ENCODE measurements around the gene PIP4K2B. TPM values are rescaled to one million over a fixed set of nuclear protein-coding genes. Genes with fewer than 3 reads are reported as not detected.

Gene PIP4K2B
- total and polyA plus RNA-seq, 2 donors (not counting 1 experiment from before 2014, with no cell fraction given), result 24.0 to 42.9 TPM

DNA sequence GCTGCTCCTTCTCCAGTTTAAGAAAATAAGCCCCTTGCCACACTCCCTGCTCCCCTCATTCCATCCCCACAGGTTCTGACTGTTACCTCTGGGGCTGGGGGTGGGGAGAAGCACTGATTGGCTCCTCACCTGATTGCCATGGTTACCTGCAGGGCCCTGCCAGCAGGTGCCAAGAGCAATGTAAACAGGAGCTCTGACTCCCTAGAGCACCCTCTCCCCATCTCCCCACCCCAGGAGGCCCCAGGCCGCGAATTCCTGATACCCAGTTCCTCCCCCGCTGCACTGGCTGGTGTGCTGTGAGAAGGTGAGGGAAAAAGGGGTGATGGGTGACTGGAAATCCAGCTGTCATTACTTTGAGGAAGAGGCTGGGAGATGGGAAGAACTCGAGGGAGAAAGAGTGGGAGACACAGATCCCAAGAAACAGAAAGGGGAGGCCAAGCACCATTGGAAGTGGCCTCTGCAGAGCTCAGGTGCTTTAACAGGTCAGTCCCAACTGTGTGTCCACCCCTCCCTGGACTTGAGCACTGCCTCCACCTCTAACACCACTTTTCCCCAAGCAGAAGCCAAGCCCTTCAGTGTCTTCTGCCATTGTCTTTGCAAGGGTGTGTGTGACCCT is 55.7 kb downstream of the PIP4K2B start:
- ATAC-seq (ENCODE audit: low read depth) (no peak), DNase-seq (no peak)
- no peaks in the 10 kb centered on the region for H3K36me3 ChIP-seq (replicated peaks in 1 of 2; ENCODE audit: control extremely low read depth in 1 of 2, control insufficient read depth in 1 of 2, extremely low read depth in 1 of 2, insufficient read depth in 2 of 2, low read length in 1 of 2)
- H3K27me3 Mint-ChIP-seq, result peaks cover 18% of the 10 kb centered on the region
- CTCF ChIA-PET, result interaction anchor here (3.2 kb wide), 1 partner anchor 9 kb away, joined by 20 read pairs; no protein-coding TSS in a partner anchor
- H3K27ac Mint-ChIP-seq, result no peak overlapping the region
- H3K9ac ChIP-seq (ENCODE audit: low read length), result no peak overlapping the region
- H3K27ac ChIP-seq (ENCODE audit: low read length in 2 of 2), result no peak overlapping the region
- H3K4me3 Mint-ChIP-seq, result no peak overlapping the region
- peaks cover 4% of the 10 kb centered on the region for H3K79me2 ChIP-seq (ENCODE audit: control insufficient read depth, insufficient read depth, low read length)
- WGBS (ENCODE audit: insufficient coverage), result 86% methylated on average over 2 of the region's 4 CpGs
- peaks cover 18% of the 10 kb centered on the region for H3K4me1 Mint-ChIP-seq
- no peaks in the 10 kb centered on the region for H3K9me3 Mint-ChIP-seq (ENCODE audit: insufficient read depth)
- H3K4me2 ChIP-seq (replicated peaks; ENCODE audit: low read depth, low read length, poor library complexity, severe bottlenecking), result no peak overlapping the region
- H2AFZ ChIP-seq (ENCODE audit: insufficient read depth, low read depth, low read length, poor library complexity, severe bottlenecking), result no peak overlapping the region
- no peaks in the 10 kb centered on the region for H3K9me3 ChIP-seq (ENCODE audit: control extremely low read depth in 1 of 3, control insufficient read depth in 2 of 3, insufficient read depth in 1 of 3, low read length in 2 of 3)
- H3K4me3 ChIP-seq (ENCODE audit: control extremely low read depth in 1 of 5, extremely low read depth in 1 of 5, insufficient read depth in 1 of 5, low read depth in 2 of 5, low read length in 4 of 5), result no peak overlapping the region
- POLR2A ChIA-PET, result no interaction called here
- peaks cover 30 to 32% of the 10 kb centered on the region in 2 donors for H3K4me1 ChIP-seq (ENCODE audit: control insufficient read depth in 2 of 2, insufficient read depth in 2 of 2, low read length in 2 of 2)
- TF ChIP-seq, protein P1, sequence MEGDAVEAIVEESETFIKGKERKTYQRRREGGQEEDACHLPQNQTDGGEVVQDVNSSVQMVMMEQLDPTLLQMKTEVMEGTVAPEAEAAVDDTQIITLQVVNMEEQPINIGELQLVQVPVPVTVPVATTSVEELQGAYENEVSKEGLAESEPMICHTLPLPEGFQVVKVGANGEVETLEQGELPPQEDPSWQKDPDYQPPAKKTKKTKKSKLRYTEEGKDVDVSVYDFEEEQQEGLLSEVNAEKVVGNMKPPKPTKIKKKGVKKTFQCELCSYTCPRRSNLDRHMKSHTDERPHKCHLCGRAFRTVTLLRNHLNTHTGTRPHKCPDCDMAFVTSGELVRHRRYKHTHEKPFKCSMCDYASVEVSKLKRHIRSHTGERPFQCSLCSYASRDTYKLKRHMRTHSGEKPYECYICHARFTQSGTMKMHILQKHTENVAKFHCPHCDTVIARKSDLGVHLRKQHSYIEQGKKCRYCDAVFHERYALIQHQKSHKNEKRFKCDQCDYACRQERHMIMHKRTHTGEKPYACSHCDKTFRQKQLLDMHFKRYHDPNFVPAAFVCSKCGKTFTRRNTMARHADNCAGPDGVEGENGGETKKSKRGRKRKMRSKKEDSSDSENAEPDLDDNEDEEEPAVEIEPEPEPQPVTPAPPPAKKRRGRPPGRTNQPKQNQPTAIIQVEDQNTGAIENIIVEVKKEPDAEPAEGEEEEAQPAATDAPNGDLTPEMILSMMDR (IDR thresholded peaks at IDR 0.05), result no peak
- no peak for TF ChIP-seq EZH2 (IDR thresholded peaks at IDR 0.05; ENCODE audit: borderline replicate concordance, insufficient read depth, low read depth, low read length, poor library complexity, severe bottlenecking)
- intact Hi-C loops (cut with micrococcal nuclease), result no loop called here
- no peaks in the 10 kb centered on the region for H4K20me1 ChIP-seq (ENCODE audit: control insufficient read depth, insufficient read depth, low read length, poor library complexity, severe bottlenecking)
- peaks cover 0 to 31% (median 5%) of the 10 kb centered on the region in 4 experiments for H3K27me3 ChIP-seq (replicated peaks in 1 of 4; ENCODE audit: control extremely low read depth in 1 of 4, control insufficient read depth in 3 of 4, insufficient read depth in 4 of 4, low read length in 3 of 4)

Measured in B cell (primary cell).